Smooth muscle cell (in vitro differentiated cells): ENCODE results near the gene ZNF354C. TPM values are rescaled to one million over a fixed set of nuclear protein-coding genes. Genes with fewer than 3 reads are reported as not detected.

Experiments
- DNase-seq: peaks from one replicate; lab custom pipeline; 2025; ENCODE audit not compliant: unreplicated experiment; lab: John Stamatoyannopoulos, UW
- H2AFZ ChIP-seq: fragments of 200-600 bp; sonication (generic); 2 replicates; pipeline ENCODE4 v1.6.0; 2016; ENCODE audit warnings: antibody characterized with exemption, low read depth, mild to moderate bottlenecking
- H3F3A ChIP-seq: fragments of 200-600 bp; sonication (generic); 2 replicates; pipeline ENCODE4 v1.6.0; 2017; ENCODE audit warnings: antibody characterized with exemption, low read depth
- H3K27ac ChIP-seq: fragments of 200-600 bp; sonication (generic); 2 replicates; pipeline ENCODE4 v1.5.1; 2016; ENCODE audit warnings: low read depth, mild to moderate bottlenecking
- H3K27me3 ChIP-seq: fragments of 200-600 bp; sonication (generic); 2 replicates; pipeline ENCODE4 v1.6.1; 2016; ENCODE audit warnings: low read depth, mild to moderate bottlenecking
- H3K36me3 ChIP-seq: fragments of 200-600 bp; sonication (generic); 2 replicates; pipeline ENCODE4 v1.5.1; 2016; ENCODE audit warnings: low read depth
- H3K4me1 ChIP-seq: fragments of 200-600 bp; sonication (generic); 2 replicates; pipeline ENCODE4 v1.5.1; 2016; ENCODE audit warnings: low read depth
- H3K4me2 ChIP-seq: fragments of 200-600 bp; sonication (generic); 2 replicates; pipeline ENCODE4 v1.6.0; 2016; ENCODE audit warnings: mild to moderate bottlenecking
- H3K4me3 ChIP-seq: fragments of 200-600 bp; sonication (generic); 2 replicates; pipeline ENCODE4 v1.5.1; 2016; ENCODE audit warnings: mild to moderate bottlenecking
- H3K79me2 ChIP-seq: fragments of 200-600 bp; sonication (generic); 2 replicates; pipeline ENCODE4 v1.6.0; 2016; ENCODE audit warnings: low read depth, mild to moderate bottlenecking
- H3K9ac ChIP-seq: fragments of 200-600 bp; sonication (generic); 2 replicates; pipeline ENCODE4 v1.6.0; 2016; ENCODE audit warnings: low read depth
- H3K9me3 ChIP-seq: fragments of 200-600 bp; sonication (generic); replicated peaks from 2 replicates; pipeline ENCODE4 v1.5.1; 2016; ENCODE audit warnings: low read depth
- H4K20me1 ChIP-seq: fragments of 200-600 bp; sonication (generic); 2 replicates; pipeline ENCODE4 v1.6.0; 2016; ENCODE audit warnings: low read depth
- CTCF ChIP-seq: fragments of 200-600 bp; sonication (generic); IDR thresholded peaks from 2 replicates; pipeline ENCODE4 v1.5.1; 2017; ENCODE audit warnings: borderline replicate concordance, mild to moderate bottlenecking, antibody characterized with exemption; ENCODE audit not compliant: insufficient read depth, poor library complexity, severe bottlenecking
- WGBS: methylation state at CpG from one replicate; pipeline ENCODE4 v1.1.7; 2016; ENCODE audit warnings: low lambda C conversion rate; 5-methylcytosine and 5-hydroxymethylcytosine counted together
- polyA plus RNA-seq: library from polyadenylated mRNA; unstranded; fragments of >200 nt; fragmentation: Nextera tagmentation; extraction: Ambion mirVana; gene quantifications from 2 replicates; pipeline ENCODE4 v1.2.1, GENCODE V29; 2016
- total RNA-seq: library from RNA; depleted of rRNA; stranded (reverse); fragments of >200 nt; gene quantifications from 2 replicates; pipeline ENCODE4 v1.2.3, GENCODE V29; 2014

The ZNF354C gene
- total and polyA plus RNA-seq, 2 experiments from 2014 or later, result 4.0 to 11.7 TPM

- no peak overlapping the region for H3K27ac ChIP-seq
- H3K4me3 ChIP-seq, result no peak overlapping the region
- no peaks in the 10 kb centered on the region for H3K4me1 ChIP-seq
- 92% methylated on average over 10 of the region's 10 CpGs for WGBS
- DNase-seq, result no peak
- no peak overlapping the region for H3K9ac ChIP-seq
- no peak for TF ChIP-seq CTCF
- H3F3A ChIP-seq, result no peaks in the 10 kb centered on the region
- H3K27me3 ChIP-seq, result no peaks in the 10 kb centered on the region
- no peaks in the 10 kb centered on the region for H4K20me1 ChIP-seq
- H3K79me2 ChIP-seq, result no peaks in the 10 kb centered on the region
- no peaks in the 10 kb centered on the region for H3K36me3 ChIP-seq
- no peak overlapping the region for H2AFZ ChIP-seq
- no peaks in the 10 kb centered on the region for H3K9me3 ChIP-seq
- no peak overlapping the region for H3K4me2 ChIP-seq
Observed at GRCh38 chr5:179128041-179128365, 67.8 kb downstream of the ZNF354C start.

GRCh38 chr5:179128976-179129375, 68.8 kb downstream of the ZNF354C start:
- no peak for TF ChIP-seq CTCF
- H4K20me1 ChIP-seq, result no peaks in the 10 kb centered on the region
- no peak overlapping the region for H3K4me3 ChIP-seq
- no peaks in the 10 kb centered on the region for H3K4me1 ChIP-seq
- 88% methylated on average over 14 of the region's 14 CpGs for WGBS
- H3K79me2 ChIP-seq, result no peaks in the 10 kb centered on the region
- no peaks in the 10 kb centered on the region for H3K36me3 ChIP-seq
- DNase-seq, result no peak
- no peak overlapping the region for H2AFZ ChIP-seq
- H3K27me3 ChIP-seq, result no peaks in the 10 kb centered on the region
- no peak overlapping the region for H3K9ac ChIP-seq
- no peaks in the 10 kb centered on the region for H3K9me3 ChIP-seq
- no peak overlapping the region for H3K27ac ChIP-seq
- no peak overlapping the region for H3K4me2 ChIP-seq
- H3F3A ChIP-seq, result no peaks in the 10 kb centered on the region

- 96% methylated on average over 18 of the region's 18 CpGs for WGBS
- Histone ChIP-seq H3K4me2 (no peak overlapping the region), H2AFZ (no peak overlapping the region), H3K4me3 (no peak overlapping the region), H3K4me1 (no peaks in the 10 kb centered on the region), H3K27me3 (no peaks in the 10 kb centered on the region), H3F3A (no peaks in the 10 kb centered on the region), H3K36me3 (no peaks in the 10 kb centered on the region), H3K9ac (no peak overlapping the region), H3K27ac (no peak overlapping the region), H3K9me3 (no peaks in the 10 kb centered on the region), H4K20me1 (no peaks in the 10 kb centered on the region), H3K79me2 (no peaks in the 10 kb centered on the region)
- no peak for DNase-seq
- TF ChIP-seq CTCF, result no peak
Observed at GRCh38 chr5:179129607-179130071, 69.5 kb downstream of the ZNF354C start.

GRCh38 chr5:179130101-179130681, 70.0 kb downstream of the ZNF354C start:
- no peaks in the 10 kb centered on the region for H3K9me3 ChIP-seq
- H3K27me3 ChIP-seq, result no peaks in the 10 kb centered on the region
- no peak overlapping the region for H3K4me3 ChIP-seq
- H3K36me3 ChIP-seq, result no peaks in the 10 kb centered on the region
- no peaks in the 10 kb centered on the region for H4K20me1 ChIP-seq
- no peak for DNase-seq
- no peaks in the 10 kb centered on the region for H3F3A ChIP-seq
- H3K9ac ChIP-seq, result no peak overlapping the region
- H3K79me2 ChIP-seq, result no peaks in the 10 kb centered on the region
- no peak overlapping the region for H3K27ac ChIP-seq
- H3K4me1 ChIP-seq, result no peaks in the 10 kb centered on the region
- 94% methylated on average over 14 of the region's 14 CpGs for WGBS
- H3K4me2 ChIP-seq, result no peak overlapping the region
- no peak overlapping the region for H2AFZ ChIP-seq
- TF ChIP-seq CTCF, result no peak
